Muscle of back (tissue), 11 donors: ENCODE measurements around the gene PLXNA2. TPM values are rescaled to one million over a fixed set of nuclear protein-coding genes. Genes with fewer than 3 reads are reported as not detected.

ENCODE experiments used
- DNase-seq, 3 donors: peaks; one replicate each; pipeline versions ENCODE4 v3.0.0 to v3.0.0-alpha.2; 2013
- polyA plus RNA-seq, 10 donors: library from polyadenylated mRNA; unstranded; fragments of 120-200 nt; gene quantifications; one replicate each; pipeline ENCODE4 v1.2.1, GENCODE V29; 2013; ENCODE audit not compliant: insufficient read length in 10 of 10

PLXNA2 gene
- polyA plus RNA-seq, 10 donors, result 22.9 to 37.9 (median 30.8) TPM

DNA sequence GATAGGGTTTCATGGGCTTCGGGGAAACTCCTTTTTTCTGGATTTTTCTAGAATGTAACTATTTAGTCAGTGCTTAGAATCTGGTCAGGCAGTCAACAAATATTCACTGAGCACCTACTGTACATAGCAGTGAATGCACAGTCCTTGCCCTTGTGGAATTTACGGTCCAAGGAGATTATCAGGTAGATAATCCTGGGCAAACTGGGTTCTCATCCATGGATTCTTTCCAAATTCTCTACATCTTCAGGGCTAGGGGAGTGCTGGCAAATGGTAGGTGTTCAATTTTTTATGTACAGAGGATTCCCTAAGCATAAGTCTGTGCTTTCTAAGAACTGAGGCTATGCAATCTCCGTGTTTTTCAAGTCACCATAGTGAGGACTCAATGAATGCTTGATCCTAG is 192.5 kb downstream of the PLXNA2 start:
- no peak for DNase-seq

DNA sequence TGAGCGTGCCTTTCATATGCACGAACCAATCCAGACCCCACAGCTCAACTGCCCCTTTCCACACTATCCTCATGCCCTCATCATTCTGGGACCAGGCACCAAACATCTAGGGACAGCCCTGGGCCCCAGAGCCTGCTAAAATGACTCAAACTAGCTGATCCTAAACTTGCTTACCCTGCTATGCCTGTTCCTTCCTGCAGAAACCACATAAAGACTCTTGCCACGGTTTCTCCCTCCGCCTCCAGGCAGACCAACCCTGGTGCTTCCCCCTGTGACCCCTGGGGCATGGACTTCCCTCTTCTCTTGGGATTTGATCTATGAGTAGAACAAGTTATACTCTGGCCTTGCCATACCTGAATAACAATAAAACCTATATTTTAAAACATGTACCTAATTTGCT is 195.3 kb downstream of the PLXNA2 start:
- no peak for DNase-seq

DNA sequence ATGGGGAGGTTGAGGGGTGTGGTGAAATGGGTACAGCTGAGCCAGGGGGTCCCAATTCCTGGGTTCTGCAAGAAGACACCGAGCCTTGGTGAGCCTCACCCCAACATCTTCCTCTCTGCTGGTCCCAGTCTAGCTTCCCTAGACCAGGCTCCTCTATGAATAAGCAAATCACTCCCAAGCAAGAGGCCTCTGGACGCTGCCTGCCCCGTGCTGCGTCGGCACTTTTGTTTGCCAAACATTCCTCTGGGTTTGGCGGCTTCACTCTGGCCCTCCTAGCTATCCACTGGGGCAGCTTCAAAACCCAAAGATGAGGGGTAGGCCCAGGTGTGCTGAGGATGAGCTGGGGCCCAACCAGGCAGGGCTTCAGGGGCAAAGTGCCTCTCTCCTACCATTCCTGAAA is 196.2 kb downstream of the PLXNA2 start:
- DNase-seq, result peak in 2 of 3 donors; percentile 46 to 74

DNA sequence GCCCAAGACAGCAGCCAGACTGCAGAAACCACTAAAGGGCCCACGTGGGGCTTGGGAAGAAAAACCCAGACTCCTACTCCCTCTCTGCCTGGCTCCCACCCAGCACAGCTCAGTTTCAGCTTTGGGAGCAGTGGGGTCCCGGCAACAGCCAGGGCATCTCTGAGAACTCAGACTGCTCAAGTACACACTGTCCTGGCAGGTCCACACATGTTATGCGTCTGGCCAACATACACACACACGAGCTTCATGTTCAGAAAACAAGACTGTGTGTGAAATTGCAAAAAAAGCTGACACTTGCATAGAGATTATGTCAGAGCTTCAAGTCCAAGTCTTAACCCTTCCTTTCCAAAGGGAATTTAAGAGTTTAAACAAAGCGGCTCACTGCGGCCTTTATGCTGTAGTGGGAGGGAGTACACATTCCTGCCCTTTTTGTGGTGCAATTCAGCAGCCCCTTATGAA is 196.7 kb downstream of the PLXNA2 start:
- DNase-seq, result peak; percentile 49 to 92 (median 79)

DNA sequence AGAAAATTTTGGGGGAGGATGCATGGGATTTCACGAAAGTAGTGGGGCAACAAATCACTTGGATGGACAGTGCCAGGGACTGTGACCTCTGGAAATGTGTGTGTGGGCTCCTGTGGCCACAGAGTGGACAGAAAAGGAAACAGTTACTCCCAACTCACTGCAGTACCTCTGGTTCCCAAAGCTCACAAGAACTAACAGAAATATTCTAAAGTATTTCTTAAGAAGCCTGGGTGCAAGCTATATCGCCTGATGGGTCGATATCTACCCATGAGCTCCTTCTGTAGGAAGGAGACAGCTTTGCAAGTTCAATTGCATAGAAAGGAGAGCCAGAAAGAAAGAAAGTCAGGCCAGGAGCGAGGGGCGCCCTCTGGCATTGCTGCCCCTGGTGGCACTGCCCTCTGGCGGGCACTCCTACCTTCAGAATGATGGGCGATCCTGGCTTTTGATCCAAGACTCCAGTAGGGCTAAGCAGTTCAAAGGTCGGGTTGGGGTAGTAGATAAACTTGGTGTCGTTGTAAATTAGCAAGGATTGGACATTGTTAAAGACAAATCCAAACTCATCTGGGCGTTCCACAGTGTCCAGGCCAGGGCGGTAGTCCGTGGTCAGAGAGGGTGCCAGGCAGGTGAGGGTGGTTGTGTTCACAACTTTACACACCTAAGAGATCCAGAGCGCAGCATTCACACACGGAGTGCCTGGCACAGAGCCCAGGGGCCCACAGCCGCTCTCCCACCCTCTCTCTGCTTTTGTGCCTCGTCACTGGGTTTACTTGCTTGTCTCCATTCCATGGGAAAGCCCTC is 198.5 kb downstream of the PLXNA2 start:
- DNase-seq, result no peak

DNA sequence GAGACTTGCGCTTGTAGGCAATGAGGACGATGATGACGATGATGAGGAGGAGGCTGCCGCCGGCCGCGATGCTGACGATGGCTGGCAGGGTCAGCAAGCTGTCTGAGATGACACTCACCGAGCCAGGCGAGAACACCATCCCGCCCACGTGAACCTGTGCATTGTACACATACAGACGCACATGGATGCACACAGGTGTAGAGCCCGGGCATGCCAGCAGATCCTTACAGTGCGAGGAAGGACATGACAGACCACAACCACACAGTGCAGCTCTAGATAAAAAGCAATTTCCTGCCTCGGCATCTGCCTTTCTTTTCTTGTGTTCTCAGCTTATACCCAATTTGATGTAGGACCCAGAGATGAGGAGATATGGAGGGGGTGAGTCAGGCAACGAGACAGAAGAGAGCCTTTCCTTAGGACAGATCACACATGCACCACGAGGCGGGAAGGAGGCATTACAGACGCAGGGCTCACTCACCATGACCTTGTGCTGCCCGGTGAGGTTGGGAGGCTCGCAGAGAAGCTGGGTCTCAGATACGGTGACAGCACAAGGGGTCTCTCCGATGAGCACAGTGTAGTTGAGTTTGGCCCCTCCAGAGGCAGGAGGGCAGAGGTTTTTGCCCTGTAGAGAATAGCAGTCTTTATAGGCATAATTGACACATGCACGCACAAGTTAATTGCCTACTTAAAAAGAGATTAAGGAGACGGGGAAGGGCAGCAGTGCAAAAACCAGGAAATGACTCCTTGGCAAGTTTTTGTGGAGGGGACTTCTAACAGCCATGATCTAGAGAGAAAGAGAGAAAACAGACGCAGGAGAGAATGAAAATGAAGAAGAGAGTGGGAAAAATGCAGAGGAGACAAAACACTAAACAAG is 199.4 kb downstream of the PLXNA2 start:
- no peak for DNase-seq

DNA sequence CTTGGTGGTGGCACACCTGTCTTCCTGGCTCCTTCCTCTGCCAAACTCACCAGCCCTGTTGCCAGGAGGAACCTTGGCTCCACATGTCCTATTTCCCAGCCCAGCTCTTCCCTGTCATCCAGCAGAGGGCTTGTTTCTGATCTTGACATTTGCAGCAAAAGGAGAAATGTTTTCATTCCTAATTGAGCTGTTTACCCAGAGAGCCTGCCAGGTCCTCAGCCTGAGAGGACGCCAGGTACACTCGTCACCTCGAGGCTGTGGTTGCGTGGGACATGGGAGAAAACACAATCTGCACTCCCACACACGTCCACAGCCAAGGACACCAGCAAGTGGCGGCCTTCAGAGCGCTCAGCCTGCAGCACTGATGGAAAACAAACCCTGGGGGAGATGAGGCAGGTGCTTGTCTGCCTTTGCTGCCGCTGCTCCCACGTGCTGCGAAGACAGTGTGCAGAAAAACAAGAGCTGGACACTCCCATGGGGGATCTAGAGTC is 200.4 kb downstream of the PLXNA2 start:
- no peak for DNase-seq

DNA sequence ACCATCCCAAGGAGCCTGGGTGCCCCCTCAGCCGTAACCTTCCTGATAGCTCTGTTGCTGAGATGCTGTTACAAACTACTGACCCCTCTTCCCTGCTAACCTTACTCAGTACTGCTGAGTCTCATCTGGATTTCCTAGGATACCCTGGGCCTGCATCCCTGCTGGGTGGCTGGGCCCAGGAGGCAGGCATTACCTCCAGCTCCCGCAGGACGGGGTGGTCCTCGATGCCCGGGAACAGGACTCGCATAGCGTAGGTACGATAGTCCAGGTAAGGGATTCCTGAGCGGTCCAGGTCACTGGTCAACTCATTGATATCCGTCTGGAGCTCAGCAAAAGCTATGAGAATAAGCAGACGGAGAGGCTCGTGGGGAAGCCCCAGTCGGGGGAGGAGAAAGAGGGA is 201.3 kb downstream of the PLXNA2 start:
- DNase-seq, result no peak

DNA sequence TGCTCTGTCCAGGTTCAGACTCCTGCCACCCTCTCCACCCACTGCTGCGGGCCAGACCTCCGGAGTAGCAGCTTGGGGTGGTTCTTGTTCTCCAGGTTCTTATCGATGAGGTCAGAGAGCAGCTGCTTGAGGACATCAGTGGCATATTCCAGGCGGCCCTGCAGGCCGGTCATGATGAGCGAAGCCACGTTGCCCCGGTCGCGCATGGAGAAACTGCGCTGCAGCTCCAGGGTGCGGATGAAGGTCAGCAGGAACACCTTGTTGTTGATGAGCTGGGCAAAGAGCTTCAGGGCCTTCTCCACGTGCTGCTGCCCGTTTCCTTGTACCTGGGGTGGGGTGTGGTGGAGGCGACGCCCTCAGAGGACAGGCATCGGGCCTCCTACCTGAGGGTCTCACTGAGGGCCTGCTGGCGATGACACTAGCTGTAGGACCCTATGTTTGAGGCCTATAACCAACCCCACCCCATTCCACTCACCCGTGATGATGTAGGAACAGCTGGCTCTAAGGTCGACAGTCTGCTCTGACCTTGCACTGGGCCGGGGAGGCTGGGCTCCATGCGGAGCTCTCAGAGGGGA is 202.1 kb downstream of the PLXNA2 start:
- no peak for DNase-seq

DNA sequence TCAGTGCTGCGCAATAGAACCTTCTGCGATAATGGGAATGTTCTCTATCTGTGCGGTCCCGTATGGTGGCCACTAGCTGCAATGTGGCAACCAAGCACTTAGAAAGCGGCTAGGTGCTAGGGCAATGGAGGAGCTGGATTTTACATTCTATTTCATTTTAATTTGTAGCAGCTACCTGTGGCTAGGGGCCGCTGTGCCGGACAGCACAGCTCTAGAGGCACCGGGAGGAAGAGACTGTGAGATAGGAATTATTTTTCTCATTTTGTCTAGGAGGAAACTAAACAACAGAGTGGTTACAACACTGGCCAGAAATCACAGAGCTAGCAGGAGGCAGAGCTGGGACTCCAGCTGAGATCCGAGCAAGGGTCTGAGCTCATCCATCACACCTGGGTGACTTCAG is 202.7 kb downstream of the PLXNA2 start:
- no peak for DNase-seq

DNA sequence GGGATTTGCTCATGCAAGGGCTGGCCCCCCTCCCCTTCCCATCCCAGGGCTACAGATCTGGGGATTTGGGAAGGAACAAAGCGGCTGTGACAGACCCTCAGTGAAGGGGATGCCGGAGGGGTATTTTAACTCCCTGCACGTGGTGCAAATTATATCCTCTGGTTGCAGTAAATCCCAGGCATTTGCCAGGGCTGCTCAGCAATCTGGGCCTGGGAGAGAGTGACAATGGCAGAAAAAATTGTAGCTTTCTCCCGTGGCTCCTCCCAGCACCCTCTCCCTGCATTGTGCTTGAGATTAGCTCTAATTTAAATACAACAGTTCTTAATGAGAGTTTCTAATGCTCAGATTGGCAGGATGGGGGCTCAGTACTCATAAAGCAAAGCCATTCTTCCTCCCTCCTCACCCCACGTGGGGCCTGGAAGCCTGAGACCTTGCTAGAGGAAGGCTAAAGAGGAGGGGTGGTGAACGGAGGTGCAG is 203.3 kb downstream of the PLXNA2 start:
- no peak for DNase-seq

DNA sequence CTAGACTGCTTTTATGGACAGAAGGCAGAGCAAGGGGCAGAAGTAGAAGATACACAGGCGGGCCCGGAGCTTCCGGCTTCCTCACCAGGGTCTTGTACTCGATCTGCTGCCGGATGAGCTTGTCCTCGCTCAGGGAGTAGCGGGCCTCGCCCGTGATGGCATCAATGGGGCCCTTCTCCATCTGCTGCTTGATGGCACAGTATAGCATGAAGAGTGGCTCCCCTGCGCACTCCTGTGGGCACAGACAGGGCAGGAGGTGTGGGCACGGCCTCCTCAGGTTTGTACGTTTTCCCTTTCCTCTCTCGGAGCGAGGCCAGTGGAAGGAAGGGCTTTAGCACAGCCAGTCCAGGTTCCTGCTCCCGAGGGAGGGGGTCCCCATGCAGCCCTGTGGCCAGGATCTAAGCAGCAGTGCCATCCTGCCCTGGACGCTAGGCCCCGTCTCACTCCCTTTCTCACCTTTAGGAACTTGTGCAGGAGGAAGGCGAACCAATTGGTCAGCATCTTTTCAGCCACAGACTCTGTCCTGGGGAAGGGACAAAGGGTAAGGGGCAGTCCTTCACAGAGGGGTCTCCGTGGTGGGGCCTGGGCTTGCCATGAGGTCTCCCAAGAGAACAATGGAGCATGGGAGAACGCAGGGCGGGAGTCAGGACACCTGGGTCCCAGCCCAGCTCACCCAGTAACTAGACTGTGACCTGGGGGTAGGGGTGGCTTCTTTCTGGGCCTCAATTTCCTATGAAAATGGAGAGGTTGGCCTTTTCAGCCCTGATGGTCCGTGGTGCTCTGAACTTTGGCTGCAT is 204.4 kb downstream of the PLXNA2 start:
- no peak for DNase-seq

DNA sequence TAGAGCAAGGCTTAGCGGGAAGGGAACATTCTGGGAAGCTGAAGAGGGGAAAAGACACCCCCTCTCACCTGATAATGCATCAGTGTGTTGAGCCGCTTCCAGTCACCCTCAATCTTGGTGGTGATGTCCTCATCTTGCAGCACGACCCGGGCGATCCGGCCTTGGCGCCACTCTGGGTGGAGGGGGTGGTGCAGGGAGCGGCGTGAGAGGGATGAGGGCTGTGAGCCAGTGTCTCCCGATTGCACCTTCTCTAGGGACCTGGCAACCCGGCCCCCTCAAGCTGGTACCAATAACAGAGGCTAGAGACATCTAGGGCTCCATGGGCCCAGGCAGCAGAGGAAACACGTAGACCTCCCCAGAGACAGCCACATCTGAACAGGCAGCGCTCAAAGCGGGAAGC is 205.9 kb downstream of the PLXNA2 start:
- no peak for DNase-seq

DNA sequence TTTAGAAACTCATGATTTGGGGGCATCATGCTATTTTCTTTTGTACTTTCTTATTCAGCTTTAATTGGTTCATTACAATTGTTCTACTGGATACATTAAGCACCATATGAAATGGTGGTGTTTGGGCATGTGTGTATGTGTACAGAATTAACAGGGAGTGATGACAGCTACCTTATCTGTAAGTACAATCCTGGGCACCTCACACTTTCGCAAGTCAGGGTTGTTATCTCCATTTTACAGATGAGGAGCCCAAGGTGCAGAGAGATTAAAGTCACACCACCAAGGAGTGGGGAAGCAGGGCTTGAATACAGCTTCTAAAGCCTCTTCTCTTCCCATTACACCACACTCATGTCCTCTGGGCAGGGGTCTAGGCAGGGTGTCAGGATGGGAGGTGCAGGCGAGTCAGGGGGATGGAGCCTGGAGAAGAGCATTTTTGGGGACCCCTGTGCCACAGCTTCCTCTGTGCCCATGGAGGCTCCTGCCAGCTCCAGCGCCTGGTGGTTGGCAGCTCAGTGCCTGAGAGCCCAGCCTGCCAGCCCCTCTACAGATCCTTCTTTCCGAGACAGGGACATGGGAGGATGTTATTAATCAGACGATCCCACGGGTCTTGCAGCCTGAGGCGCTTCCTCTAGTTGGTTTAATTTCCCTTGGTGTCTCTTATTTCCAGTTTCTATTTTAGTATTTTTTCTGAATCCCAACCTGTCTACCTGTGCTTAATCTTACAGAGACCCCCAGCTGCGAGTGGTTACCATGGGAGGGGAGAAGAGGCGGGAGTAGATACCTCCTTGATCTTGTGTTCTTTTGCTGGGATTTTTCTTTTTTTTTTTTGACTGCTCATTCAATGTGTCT is 207.0 kb downstream of the PLXNA2 start:
- DNase-seq, result no peak

DNA sequence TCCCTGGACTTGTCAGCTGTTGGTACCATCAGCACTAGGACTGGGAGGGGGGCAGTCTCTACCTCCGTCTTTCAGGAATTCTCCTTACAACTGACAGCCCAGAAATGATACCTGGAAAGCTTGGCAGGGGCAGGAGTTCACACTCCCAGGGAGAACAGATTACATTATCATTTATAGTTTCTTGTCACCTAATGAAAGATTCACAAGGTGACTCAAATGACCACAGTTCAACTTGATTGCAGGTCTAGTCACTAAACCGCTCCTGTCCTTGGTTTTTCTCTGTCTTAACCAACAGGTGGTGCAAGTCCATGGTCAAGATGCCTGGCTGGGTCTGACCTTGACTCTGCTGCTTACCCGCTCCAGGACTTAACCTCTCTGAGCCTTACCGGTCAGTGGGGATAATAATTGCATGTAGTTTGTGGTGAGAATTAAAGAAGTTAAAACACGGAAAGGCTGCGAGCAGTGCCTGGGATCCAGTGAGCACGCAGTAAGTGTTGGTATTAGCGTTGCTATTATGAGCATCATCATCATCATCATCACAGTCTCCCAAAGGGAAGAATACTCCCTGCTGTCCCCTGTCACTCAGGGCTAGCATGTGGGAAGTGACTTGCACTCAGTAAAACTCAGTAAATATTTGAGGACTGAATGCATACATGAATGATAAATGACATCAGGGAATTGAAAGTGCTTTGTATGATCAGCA is 207.9 kb downstream of the PLXNA2 start:
- no peak for DNase-seq

DNA sequence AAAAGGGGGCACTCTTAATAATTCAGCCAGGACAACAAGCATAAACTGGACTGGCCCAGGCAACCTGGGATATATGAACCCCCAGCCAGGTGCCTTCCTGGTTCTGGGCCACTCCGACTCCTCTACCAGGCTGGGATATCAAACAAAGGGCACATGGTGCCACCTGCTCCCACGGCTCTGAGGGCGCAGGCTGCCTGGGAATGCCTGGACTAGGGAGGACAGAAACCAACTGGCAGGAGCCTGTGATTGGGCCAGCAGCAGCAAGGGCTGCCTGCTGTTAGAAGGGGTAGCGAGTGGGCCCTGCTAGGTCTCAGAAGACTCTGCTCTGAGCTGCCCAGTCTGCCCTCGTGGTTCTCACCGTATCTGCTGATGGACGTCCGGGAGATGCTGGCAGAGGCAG is 210.0 kb downstream of the PLXNA2 start:
- DNase-seq, result no peak

DNA sequence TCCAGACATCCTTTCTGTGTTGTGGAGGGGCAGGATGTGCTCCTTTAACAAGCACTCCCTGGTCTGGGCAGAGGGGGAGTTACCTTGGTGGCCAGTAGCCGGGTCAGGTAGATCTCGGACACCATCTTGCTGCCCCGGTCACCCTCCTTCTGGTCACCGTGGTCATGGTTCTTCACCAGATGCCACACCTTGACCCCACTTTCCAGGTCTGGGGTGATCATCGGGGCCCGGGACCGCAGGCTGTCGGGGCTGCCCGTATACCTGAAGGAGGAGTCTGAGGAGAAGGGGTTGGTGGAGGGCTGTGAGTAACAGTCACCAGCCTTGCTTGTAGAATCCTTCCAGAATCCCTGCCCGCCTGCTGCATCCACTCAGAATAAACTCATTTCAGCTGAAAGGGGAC is 210.9 kb downstream of the PLXNA2 start:
- DNase-seq, result no peak

DNA sequence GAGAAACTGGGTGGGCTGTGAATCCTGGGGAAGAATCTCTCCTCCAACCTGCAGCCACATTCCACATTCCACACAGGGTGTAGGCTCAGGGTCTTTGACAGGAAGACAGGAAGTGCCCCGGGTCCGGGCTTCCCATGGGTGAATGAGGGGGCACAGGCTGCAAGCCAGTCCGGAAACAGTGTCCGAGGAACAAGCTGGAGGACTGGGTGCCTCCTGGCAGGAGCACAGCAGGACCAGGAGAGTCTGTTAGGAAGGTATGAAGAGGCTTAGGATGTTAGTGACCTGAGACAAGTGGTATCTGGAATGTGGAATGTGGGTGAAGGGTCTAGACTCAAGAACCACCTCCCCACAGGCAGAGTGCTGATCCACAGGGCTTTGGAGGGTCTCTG is 212.3 kb downstream of the PLXNA2 start:
- DNase-seq, result no peak

DNA sequence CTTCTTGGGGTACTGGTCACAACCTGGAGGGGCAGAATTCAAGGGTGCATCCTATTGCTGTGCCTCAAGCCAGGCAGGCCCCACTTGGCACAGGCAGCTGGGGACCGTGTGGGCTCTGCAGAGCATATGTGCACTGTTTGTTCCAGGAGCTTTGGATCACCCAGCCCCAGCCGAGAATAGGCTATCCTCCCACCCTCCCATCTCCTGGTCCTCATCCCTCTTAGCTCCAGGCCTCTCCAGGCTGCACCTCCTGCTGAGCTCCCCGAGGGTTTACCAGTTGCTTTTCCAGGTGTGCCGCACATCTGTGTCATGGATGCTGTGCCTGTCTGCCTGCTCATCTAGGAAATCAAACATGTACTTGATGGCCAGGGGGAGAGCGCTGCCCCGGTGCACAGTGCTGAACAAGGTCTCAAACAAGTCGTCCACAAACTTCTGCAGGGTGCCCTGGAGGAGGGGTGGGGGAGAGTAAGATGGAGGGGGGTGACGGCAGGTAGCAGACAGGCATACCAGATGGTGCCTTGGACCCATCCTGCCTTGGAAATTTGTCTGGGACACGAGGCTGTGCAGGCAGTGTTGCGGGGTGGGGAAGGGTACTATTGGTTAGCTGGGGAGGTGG is 212.8 kb downstream of the PLXNA2 start:
- peak in 1 of 3 donors; percentile 23 for DNase-seq
